Endodermal cell (in vitro differentiated cells): Measurements from ENCODE around the gene MBIP. TPM values are rescaled to one million over a fixed set of nuclear protein-coding genes. Genes with fewer than 3 reads are reported as not detected.

Experiments
- DNase-seq: peaks from one replicate; pipeline ENCODE4 v3.0.0-alpha.2; 2017
- H3K27ac ChIP-seq: 2 replicates; pipeline ENCODE4 v1.5.1; 2013; ENCODE audit warnings: mild to moderate bottlenecking, low read depth, low read length, moderate library complexity
- H3K27me3 ChIP-seq: 2 replicates; pipeline ENCODE4 v1.6.1; 2013; ENCODE audit warnings: mild to moderate bottlenecking, low read length, moderate library complexity; ENCODE audit not compliant: insufficient read depth, control insufficient read depth, poor library complexity, severe bottlenecking
- H3K36me3 ChIP-seq: 2 replicates; pipeline ENCODE4 v1.7.0; 2013; ENCODE audit warnings: mild to moderate bottlenecking, low read length, moderate library complexity; ENCODE audit not compliant: control insufficient read depth, insufficient read depth
- H3K4me1 ChIP-seq: one replicate; pipeline ENCODE4 v1.7.0; 2013; ENCODE audit warnings: low read length; ENCODE audit not compliant: control insufficient read depth, insufficient read depth
- H3K4me3 ChIP-seq: 2 replicates; pipeline ENCODE4 v1.5.1; 2013; ENCODE audit warnings: mild to moderate bottlenecking, low read length, moderate library complexity
- H3K9ac ChIP-seq: 2 replicates; pipeline ENCODE4 v1.6.1; 2013; ENCODE audit warnings: mild to moderate bottlenecking, low read length, moderate library complexity; ENCODE audit not compliant: poor library complexity, severe bottlenecking; ENCODE audit errors: extremely low read depth
- H3K9me3 ChIP-seq: 2 replicates; pipeline ENCODE4 v1.6.1; 2013; ENCODE audit warnings: mild to moderate bottlenecking, low read length, moderate library complexity; ENCODE audit not compliant: control insufficient read depth
- H3K27ac Mint-ChIP-seq: 2 replicates; pipeline ENCODE4 v1.8.0; 2020; ENCODE audit warnings: mixed read lengths
- H3K27me3 Mint-ChIP-seq: 2 replicates; pipeline ENCODE4 v1.8.0; 2021; ENCODE audit warnings: mild to moderate bottlenecking, mixed read lengths; ENCODE audit not compliant: insufficient read depth
- H3K36me3 Mint-ChIP-seq: 2 replicates; pipeline ENCODE4 v1.8.0; 2020; ENCODE audit warnings: low read depth, mixed read lengths
- H3K4me1 Mint-ChIP-seq: 2 replicates; pipeline ENCODE4 v1.8.0; 2020; ENCODE audit warnings: mixed read lengths
- H3K4me3 Mint-ChIP-seq: 2 replicates; pipeline ENCODE4 v1.8.0; 2020; ENCODE audit warnings: mild to moderate bottlenecking, moderate library complexity, mixed read lengths
- H3K9me3 Mint-ChIP-seq: 2 replicates; pipeline ENCODE4 v1.8.0; 2020; ENCODE audit warnings: mild to moderate bottlenecking, mixed read lengths
- WGBS, 2 experiments: methylation state at CpG; one replicate each; pipeline versions ENCODE4 v1.1.5 to v1.1.7; 2013; ENCODE audit warnings: missing lambda C conversion rate in 2 of 2, mixed read lengths in 1 of 2; ENCODE audit not compliant: insufficient coverage in 1 of 2, insufficient read length in 1 of 2; 5-methylcytosine and 5-hydroxymethylcytosine counted together
- total RNA-seq, 2 donors: library from RNA; stranded (reverse); fragmentation: NEBNext Ultra II Directional in 1 of 2; extraction: Animal tissue kit (Norgen Biotek cat#: 25700) in 1 of 2; gene quantifications; 2 replicates in 1 of 2; 3 replicates in 1 of 2; pipeline ENCODE4 v1.2.1, GENCODE V29; 2021
- TF ChIP-seq, protein P1 (sequence below): fragments of 200-600 bp; sonication (generic); conservative IDR thresholded peaks from 2 replicates; pipeline ENCODE4 v1.5.0; 2021; ENCODE audit warnings: antibody characterized with exemption, mild to moderate bottlenecking

Gene MBIP
- total RNA-seq, 2 donors from 2014 or later: 35.5 TPM

DNA sequence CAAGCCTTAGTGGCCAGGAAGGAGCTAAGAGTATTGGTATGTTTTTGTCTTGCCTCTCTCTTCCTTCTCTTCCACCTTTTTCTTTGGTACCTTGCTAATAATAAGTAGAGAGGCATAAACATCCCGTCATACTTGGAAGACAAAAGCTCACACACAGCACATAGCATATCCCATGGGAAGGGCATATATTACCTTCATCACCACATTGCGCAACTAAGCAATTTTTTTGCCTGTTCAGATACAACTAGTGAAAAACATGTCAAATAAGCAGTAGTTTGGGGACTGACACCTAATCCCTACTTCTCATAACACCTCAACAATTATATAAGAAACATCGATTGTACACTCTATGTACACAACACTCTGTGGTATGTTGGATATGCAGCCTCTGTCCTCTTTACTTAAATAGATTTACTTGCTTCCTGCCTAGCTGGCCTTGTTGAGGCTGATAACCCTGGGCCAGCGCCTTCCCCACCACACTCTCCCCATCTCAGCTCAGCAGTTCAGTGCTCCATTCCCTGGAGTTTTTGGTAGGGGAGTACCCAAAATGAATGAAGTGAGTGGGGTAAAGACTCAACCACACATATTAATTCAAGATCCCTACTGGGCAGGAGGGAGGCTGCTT, 35.4 kb downstream of the MBIP start:
- Mint-ChIP-seq H3K27ac (no peak overlapping the region), H3K4me3 (no peak overlapping the region), H3K27me3 (no peaks in the 10 kb centered on the region), H3K4me1 (peaks cover 34% of the 10 kb centered on the region), H3K9me3 (no peaks in the 10 kb centered on the region), H3K36me3 (no peaks in the 10 kb centered on the region)
- no peaks in the 10 kb centered on the region for H3K36me3 ChIP-seq
- H3K9ac ChIP-seq: no peak overlapping the region
- no peaks in the 10 kb centered on the region for H3K27me3 ChIP-seq
- peaks cover 18% of the 10 kb centered on the region for H3K4me1 ChIP-seq
- H3K27ac ChIP-seq: no peak overlapping the region
- DNase-seq: no peak
- TF ChIP-seq, protein P1, sequence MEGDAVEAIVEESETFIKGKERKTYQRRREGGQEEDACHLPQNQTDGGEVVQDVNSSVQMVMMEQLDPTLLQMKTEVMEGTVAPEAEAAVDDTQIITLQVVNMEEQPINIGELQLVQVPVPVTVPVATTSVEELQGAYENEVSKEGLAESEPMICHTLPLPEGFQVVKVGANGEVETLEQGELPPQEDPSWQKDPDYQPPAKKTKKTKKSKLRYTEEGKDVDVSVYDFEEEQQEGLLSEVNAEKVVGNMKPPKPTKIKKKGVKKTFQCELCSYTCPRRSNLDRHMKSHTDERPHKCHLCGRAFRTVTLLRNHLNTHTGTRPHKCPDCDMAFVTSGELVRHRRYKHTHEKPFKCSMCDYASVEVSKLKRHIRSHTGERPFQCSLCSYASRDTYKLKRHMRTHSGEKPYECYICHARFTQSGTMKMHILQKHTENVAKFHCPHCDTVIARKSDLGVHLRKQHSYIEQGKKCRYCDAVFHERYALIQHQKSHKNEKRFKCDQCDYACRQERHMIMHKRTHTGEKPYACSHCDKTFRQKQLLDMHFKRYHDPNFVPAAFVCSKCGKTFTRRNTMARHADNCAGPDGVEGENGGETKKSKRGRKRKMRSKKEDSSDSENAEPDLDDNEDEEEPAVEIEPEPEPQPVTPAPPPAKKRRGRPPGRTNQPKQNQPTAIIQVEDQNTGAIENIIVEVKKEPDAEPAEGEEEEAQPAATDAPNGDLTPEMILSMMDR: no peak
- 92 to 100% methylated on average over 2 to 3 of the region's 4 CpGs for WGBS, 2 experiments
- no peaks in the 10 kb centered on the region for H3K9me3 ChIP-seq
- H3K4me3 ChIP-seq: no peak overlapping the region

DNA sequence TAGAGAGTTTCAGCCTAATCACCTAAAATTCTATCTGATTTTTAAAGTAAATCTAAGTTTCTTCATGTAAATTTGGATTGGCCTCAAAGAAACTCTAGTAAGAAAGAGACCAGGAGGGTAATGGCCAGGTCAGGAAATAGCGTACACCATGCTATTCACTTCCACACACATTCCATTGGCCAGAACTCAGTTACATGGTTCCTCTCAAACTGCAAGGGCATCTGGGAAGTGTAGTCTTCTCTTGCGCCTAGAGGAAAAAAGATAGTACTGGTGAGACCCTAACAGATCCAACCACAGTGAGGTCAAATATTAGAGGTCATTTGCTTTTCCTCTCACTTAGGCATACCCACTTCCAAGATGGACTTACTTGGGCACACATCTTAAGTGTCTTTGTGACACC, 39.1 kb downstream of the MBIP start:
- Histone ChIP-seq H3K4me1 (peaks cover 19% of the 10 kb centered on the region), H3K4me3 (no peak overlapping the region), H3K27ac (no peak overlapping the region), H3K9ac (no peak overlapping the region), H3K9me3 (no peaks in the 10 kb centered on the region), H3K27me3 (no peaks in the 10 kb centered on the region), H3K36me3 (no peaks in the 10 kb centered on the region)
- DNase-seq: peak; percentile 63
- peaks cover 33% of the 10 kb centered on the region for H3K4me1 Mint-ChIP-seq
- TF ChIP-seq, protein P1: no peak
- no peak overlapping the region for H3K27ac Mint-ChIP-seq
- no peak overlapping the region for H3K4me3 Mint-ChIP-seq
- WGBS, 2 experiments: 81 to 93% methylated on average over 2 of the region's 2 CpGs
- H3K36me3 Mint-ChIP-seq: no peaks in the 10 kb centered on the region
- H3K9me3 Mint-ChIP-seq: no peaks in the 10 kb centered on the region
- no peaks in the 10 kb centered on the region for H3K27me3 Mint-ChIP-seq

DNA sequence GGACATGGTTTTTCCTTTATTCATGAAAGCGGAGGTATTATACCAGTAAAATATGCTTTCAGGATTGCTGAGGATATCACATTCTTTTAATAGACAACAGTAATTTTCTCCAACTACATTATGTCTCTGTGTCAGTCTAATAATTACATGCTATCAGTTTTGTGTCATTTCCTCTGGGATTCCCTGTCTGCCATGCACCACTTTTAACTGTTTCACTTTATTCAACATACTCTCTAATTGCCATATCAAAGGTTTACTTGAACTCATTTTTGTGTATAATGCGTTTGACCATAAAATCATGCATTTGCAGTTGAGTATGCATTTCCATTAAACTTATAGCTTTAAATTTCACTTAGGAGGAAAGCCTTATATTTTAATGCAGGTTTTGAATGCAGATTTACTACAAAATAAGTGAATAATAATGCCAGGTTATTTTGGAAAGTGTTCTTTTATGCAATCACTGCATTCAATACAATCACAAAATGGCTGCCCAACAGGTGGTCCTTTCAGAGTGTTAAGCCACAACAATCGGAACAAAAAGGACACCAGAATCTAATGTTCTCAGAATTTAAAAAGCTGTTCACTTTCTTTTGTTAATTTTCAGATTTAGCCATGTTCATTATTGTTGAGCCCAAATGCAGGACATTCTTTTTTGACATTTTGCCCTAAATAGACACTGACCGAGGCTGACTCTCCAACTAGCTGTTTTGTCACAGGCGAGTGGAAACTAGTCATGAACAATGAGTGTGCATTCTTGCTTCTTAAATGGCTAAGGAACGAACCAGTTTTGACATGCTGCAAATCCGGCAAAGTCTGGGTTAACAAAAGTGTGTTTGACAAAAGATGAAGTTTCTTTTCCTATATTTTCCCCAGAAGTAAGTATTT, 40.9 kb downstream of the MBIP start:
- Histone ChIP-seq H3K9me3 (no peaks in the 10 kb centered on the region), H3K9ac (no peak overlapping the region), H3K36me3 (no peaks in the 10 kb centered on the region), H3K27ac (peak overlapping the region; percentile 81), H3K4me1 (peaks cover 10% of the 10 kb centered on the region), H3K4me3 (no peak overlapping the region), H3K27me3 (no peaks in the 10 kb centered on the region)
- peaks cover 2% of the 10 kb centered on the region for H3K27me3 Mint-ChIP-seq
- H3K4me3 Mint-ChIP-seq: no peak overlapping the region
- no peaks in the 10 kb centered on the region for H3K9me3 Mint-ChIP-seq
- peaks cover 16% of the 10 kb centered on the region for H3K4me1 Mint-ChIP-seq
- 52 to 69% methylated on average over 4 to 7 of the region's 7 CpGs for WGBS, 2 experiments
- no peak overlapping the region for H3K27ac Mint-ChIP-seq
- no peaks in the 10 kb centered on the region for H3K36me3 Mint-ChIP-seq
- TF ChIP-seq, protein P1: no peak
- DNase-seq: no peak
